ENCODE data around the gene DUSP28.
"Not testable (repeated sequence)": the region's sequence is repeated elsewhere in the genome, so short reads cannot be mapped to it uniquely, and the experiment has no call there.

DUSP28 gene

DNA sequence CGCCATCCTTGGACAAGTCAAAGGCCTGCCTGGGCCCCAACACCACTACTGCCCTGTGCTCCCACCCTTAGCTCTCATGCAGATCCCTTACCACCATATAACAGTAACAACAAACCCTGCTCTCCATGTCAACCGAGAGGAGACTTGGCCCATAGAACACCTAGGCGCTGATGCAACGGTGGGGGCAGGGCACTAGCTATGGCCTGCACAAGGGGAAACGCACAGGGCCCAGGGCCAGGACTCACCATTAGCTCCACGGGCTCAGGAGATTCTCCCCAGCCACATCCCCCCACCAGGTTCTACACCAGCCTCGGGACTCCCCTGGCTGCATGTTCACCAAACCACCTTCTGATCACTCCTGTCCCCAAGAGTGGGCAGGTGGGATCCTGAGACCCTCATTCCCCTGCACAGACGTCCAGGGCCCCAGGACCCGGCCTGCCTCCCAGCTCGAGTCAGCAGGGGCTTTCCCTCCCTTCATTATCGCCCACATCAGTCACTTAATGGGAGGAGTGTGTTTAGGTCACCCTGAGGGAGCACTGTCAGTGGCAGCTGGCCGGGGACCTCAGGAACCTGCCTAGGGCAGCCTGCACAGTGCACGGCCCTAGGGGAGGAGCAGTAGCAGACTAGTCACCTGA, 31.6 kb upstream of the DUSP28 start:
- no peak overlapping the region for H3K4me3 ChIP-seq (ENCODE audit: low read length)
- no peak for DNase-seq (ENCODE audit: low read depth)
- TF ChIP-seq, protein P1, sequence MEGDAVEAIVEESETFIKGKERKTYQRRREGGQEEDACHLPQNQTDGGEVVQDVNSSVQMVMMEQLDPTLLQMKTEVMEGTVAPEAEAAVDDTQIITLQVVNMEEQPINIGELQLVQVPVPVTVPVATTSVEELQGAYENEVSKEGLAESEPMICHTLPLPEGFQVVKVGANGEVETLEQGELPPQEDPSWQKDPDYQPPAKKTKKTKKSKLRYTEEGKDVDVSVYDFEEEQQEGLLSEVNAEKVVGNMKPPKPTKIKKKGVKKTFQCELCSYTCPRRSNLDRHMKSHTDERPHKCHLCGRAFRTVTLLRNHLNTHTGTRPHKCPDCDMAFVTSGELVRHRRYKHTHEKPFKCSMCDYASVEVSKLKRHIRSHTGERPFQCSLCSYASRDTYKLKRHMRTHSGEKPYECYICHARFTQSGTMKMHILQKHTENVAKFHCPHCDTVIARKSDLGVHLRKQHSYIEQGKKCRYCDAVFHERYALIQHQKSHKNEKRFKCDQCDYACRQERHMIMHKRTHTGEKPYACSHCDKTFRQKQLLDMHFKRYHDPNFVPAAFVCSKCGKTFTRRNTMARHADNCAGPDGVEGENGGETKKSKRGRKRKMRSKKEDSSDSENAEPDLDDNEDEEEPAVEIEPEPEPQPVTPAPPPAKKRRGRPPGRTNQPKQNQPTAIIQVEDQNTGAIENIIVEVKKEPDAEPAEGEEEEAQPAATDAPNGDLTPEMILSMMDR (IDR thresholded peaks at IDR 0.05; ENCODE audit: insufficient read depth, low read depth, low read length, missing control alignments): no peak

DNA sequence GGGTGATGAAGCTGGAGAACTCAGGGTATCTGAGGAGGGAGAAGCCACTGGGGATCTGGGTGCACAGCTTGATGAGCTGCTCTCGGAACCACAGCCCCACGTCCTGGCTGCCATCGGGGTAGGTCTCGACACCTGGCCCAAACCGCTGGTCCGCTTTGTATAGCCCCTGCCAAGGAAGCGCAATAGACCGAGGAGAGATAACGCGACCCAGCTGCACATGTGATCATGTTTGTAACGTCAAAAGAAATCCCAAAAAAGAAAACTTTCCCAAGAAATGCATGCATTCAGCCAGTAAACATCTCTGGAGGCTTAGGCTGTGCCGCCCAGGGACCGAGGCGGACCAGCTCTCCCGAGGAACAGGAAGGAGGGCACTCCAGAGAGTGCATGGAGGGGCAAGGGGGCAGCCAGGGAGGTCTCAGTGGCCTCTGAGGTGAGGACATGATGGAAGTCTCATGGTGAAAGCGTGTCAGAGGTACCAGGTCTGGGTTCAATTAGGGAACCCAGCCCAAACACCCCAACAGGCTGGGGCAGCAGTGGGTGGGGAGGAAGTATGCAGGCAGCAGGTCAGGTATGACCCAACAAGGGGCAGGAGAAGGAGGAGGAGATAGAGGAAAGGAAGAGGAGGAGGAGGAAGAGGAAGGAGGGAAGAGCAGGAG, 30.7 kb upstream of the DUSP28 start:
- no peak overlapping the region for H3K4me3 ChIP-seq (ENCODE audit: low read length)
- TF ChIP-seq, protein P1 (IDR thresholded peaks at IDR 0.05; ENCODE audit: insufficient read depth, low read depth, low read length, missing control alignments): no peak
- no peak for DNase-seq (ENCODE audit: low read depth)

DNA sequence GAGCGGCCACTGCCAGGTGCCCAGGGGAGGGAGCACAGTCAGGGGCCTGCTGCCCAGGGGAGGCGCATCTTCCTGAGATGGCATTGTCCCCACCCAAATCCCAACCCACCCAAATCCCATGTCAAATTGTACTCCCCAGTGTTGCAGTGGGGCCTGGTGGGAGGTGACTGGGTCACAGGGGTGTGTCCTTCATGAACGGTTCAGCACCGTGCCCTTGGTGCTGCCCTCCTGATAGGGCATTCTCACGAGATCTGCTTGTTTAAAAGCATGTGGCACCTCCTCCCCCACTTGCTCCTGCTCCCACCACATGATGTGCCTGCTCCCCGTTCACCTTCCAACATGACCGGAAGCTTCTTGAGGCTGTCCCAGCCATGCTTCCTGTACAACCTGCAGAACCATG, 30.0 kb upstream of the DUSP28 start:
- no peak for DNase-seq (ENCODE audit: low read depth)
- TF ChIP-seq, protein P1 (IDR thresholded peaks at IDR 0.05; ENCODE audit: insufficient read depth, low read depth, low read length, missing control alignments): no peak

DNA sequence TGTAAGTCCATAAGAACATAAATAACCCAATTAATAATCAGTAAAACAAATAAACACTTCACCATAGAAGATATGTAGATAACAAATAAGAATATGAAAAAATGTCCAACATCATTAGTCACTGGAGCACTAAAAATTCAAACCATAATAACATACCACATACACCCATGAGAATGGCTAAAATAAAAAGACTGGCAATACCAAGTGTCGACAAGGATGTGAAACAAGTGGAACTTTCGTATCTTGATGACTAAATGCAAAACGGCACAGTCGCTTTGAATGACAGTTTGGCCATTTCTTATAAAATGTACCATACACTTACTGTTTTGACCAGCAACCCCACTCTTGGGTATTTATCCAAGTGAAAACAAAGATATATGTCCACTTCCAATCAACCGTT, 29.1 kb upstream of the DUSP28 start:
- DNase-seq (ENCODE audit: low read depth): no peak
- TF ChIP-seq, protein P1 (IDR thresholded peaks at IDR 0.05; ENCODE audit: insufficient read depth, low read depth, low read length, missing control alignments): no peak
- no peak overlapping the region for H3K4me3 ChIP-seq (ENCODE audit: low read length)

More for the DNA sequence above, 30.0 kb upstream of the DUSP28 start:
- no peak overlapping the region for H3K4me3 ChIP-seq (ENCODE audit: low read length)

DNA sequence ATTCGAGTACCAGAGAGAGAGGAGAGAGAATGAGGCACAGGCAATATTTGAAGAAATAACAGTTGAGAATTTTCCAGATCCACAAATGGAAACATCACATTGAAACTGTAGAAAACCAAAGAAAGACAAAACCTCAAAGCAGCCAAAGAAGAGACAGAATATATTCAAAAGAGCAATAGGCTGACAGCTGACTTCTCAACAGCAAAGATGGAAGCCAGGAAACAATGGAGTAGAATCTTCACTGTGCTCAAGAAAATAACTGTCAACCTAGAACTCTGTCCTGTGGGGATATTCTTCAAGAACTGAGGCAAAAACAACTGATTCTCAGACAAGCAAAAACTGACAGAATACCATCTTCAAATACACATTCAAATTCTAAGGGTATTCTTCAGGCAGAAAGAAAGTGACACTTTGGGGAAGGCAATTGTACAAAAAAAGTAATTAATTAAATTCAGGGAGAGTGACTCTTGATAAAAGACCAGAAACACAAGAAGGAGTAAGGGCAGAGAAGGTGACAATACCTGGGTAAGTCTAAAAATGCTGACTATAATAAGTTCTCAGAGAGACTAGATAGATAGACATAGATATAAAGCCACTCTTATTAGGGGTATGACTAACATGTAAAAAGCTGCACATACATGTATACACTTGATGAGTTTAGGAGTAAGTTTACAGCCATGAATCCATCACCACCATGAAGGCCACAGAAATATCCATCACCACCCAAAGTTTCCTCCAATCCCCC, 28.0 kb upstream of the DUSP28 start:
- TF ChIP-seq, protein P1 (IDR thresholded peaks at IDR 0.05; ENCODE audit: insufficient read depth, low read depth, low read length, missing control alignments): no peak
- no peak for DNase-seq (ENCODE audit: low read depth)
- no peak overlapping the region for H3K4me3 ChIP-seq (ENCODE audit: low read length)

DNA sequence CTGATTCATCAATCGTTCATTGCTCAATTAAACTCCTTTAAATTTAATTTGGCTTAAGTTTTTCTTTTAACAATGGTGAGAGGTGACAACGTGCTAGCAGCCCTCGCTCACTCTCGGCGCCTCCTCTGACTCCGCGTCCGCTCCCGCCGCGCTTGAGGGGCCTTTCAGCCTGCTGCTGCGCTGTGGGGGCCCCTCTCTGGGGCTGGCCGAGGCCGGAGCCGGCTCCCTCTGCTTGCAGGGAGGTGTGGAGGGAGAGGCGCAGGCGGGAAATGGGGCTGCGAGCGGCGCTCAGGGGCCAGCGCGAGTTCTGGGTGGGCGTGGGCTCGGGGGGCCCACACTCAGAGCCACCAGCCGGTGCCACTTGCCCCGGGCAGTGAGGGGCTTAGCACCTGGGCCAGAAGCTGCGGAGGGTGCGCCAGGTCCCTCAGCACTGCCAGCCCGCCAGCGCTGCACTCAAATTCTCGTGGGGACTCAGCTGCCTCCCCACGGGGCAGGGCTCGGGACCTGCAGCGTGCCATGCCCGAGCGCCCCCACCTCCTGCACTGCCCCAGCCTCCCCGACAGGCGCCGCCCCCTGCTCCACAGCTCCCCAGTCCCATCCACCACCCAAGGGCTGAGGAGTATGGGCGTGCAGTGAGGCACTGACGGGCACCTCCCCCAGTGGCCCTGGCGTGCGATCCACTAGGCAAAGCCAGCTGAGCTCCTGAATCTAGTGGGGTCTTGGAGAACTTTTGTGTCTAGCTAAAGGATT, 22.0 kb upstream of the DUSP28 start:
- TF ChIP-seq, protein P1 (IDR thresholded peaks at IDR 0.05; ENCODE audit: insufficient read depth, low read depth, low read length, missing control alignments): no peak
- DNase-seq (ENCODE audit: low read depth): no peak
- H3K4me3 ChIP-seq (ENCODE audit: low read length): no peak overlapping the region

DNA sequence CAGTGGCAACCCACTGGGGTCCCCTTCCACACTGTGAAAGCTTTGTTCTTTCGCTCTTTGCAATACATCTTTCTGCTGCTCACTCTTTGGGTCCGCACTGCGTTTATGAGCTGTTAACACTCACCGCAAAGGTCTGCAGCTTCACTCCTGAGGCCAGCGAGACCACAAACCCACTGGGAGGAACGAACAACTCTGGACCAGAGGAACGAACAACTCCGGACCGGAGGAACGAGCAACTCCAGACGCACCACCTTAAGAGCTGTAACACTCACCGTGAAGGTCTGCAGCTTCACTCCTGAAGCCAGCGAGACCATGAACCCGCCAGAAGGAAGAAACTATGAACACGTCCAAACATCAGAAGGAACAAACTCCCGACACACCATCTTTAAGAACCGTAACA, 21.1 kb upstream of the DUSP28 start:
- not testable (repeated sequence) for DNase-seq (ENCODE audit: low read depth); H3K4me3 ChIP-seq (ENCODE audit: low read length)
